Sciatic nerve (tissue), 2 donors: ENCODE data around the gene SUMO2. TPM values are rescaled to one million over a fixed set of nuclear protein-coding genes. Genes with fewer than 3 reads are reported as not detected.
"Not testable (repeated sequence)": the region's sequence is repeated elsewhere in the genome, so short reads cannot be mapped to it uniquely, and the experiment has no call there.

Source experiments
- ATAC-seq: fragments of 200-7000 bp; cut with Tn5 transposase; one replicate; pipeline ENCODE4 v1.9.1; 2020; ENCODE audit warnings: mild to moderate bottlenecking, moderate library complexity
- DNase-seq: peaks from one replicate; pipeline ENCODE4 v3.0.0-alpha.2; 2020; ENCODE audit warnings: low spot score
- intact Hi-C: fragments of 100-400 bp; cut with DNase I; formaldehyde crosslinking; loops from one replicate; pipeline ENCODE4 v1.14.2; 2022
- total RNA-seq: library from RNA; stranded (reverse); fragmentation: NEBNext Ultra II Directional; extraction: Animal tissue kit (Norgen Biotek cat#: 25700); gene quantifications from one replicate; pipeline ENCODE4 v1.2.1, GENCODE V29; 2021
- donor health status: DM: no; HTN: no; CAD: no.
- donor health status: DM: no; HTN: no; CAD: no.

SUMO2 gene
- total RNA-seq, 1 donor from 2014 or later, result 296 TPM

DNA sequence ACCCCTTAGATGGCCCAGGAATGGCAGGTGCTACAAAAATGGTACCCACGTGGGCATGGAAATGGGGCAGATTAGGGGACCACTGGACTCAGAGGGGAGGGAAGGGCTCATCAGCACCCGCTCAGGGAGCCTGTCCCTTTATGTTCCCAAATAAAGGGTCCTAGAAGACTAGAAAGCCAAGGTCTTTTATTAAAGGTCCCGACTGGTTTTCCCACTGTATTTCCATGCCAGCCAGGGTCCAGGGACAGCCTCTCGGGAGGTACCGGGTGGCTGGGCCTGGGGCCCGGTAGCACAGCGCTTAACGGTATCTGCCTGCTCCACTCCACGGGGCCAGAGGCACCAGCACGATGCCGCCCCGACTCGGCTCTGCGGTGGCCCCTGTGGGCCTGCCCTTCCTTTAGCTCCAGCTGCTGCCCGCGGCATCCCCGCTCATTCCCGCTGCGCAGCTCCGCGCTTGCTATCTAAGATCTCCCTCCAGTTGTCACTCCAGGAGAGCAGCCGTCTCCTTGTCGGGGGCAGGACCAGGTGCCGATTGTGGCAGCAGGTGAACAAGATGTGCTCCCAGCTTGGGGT lies 52.6 kb downstream of the SUMO2 start:
- intact Hi-C loops, result no loop called here
- ATAC-seq, result peak; percentile 27
- DNase-seq, result no peak

DNA sequence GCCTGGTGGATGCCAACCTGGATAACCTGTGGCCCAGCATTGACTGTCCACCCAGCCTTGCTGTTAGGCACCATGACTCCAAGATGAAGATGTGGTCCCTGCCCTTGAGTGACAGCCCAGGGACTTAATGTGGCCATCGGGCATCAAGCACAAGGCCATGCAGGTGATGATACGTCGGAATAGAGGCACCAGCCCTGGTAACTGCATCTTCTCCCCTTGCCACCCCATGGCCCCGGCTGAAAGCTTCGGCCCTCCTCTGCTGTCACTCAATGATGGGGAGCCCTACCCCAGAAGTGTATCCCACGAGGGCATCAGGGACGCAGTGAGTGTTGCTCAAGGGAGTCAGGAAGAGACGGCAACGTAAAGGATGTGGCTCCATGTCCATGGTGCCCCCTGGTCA lies 53.2 kb downstream of the SUMO2 start:
- DNase-seq (no peak), ATAC-seq (no peak)
- intact Hi-C loops, result no loop called here

DNA sequence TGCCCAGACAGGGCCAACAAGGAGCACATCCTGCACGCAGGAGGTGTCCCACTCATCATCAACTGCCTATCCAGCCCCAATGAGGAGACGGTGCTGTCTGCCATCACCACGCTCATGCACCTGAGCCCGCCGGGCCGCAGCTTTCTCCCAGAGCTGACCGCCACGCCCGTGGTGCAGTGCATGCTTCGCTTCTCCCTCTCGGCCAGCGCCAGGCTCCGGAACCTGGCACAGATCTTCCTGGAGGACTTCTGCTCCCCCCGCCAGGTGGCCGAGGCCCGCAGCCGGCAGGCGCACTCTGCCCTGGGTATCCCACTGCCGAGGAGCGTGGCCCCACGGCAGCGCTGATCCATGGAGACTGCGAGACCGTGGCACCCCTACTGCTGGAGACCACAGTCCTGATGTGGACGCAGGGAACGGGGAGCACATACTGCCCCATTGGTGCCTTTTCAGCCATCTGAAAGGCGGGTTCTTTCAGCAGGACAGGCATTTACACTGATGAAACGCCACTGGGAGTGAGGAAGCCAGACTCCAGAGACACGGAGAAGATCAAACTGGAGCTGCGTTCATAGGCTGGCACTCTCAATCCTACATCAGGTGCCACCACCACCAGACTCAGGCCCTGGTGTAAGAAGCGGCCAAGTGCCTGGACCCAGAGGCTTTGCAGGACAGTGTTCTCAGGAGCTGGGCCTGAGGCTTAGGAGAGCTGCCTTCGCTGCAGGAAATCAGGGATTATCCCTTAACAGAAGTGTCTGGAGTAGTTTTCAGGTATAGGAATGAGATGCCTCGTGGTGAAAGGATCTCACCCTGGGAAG lies 53.9 kb downstream of the SUMO2 start:
- intact Hi-C loops, result no loop called here
- DNase-seq (no peak), ATAC-seq (no peak)

DNA sequence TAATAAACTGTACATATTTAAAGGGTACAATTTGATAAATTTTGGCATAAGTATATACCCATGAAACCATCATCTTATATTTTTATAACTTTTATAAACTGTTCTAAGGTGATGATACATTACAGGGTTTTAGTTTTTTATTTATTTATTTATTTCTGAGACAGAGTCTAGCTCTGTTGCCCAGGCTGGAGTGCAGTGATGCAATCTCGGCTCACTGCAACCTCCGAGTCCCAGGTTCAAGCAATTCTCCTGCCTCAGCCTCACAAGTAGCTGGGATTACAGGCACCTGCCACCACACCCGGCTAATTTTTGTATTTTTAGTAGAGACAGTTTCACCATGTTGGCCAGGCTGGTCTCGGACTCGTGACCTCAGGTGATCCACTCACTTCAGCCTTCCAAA lies 54.8 kb downstream of the SUMO2 start:
- intact Hi-C loops, ATAC-seq, DNase-seq: not testable (repeated sequence)

DNA sequence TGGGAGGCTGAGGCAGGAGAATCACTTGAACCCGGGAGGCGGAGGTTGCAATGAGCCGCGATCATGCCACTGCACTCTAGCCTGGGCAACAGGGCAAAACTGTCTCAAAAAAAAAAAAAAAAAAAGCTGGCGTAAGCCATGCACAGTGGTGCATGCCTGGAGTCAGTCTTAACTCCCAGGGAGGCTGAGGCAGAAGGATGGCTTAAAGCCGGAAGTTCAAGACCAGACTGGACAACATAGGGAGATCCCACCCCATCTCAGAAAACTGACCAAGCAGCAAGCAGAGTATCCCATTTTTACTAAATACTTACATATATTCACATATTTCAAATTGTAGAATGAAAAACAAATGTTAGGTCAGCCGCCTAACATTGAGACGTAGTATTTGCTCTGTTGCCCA lies 55.8 kb downstream of the SUMO2 start:
- ATAC-seq, result no peak
- intact Hi-C loops, result no loop called here
- DNase-seq, result no peak

DNA sequence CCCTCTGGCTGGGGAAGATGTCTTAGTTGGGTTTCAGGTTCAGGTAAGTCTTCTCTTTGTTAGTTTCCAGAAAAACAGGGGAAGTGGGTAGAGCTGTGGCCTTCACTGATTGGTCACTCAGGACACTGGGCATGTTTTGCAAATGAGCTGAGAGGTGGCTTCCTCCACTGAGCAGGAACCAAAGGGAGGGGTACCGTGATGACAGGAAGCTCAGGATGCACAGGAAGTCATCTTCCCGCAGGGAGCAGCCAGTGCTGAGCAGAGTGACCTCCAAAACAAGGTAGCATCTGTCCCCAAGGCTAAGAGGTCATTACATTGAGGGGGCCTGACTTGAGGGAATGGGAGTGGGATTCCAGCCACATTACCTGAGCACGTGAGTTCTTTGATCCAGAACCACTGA lies 56.8 kb downstream of the SUMO2 start:
- ATAC-seq (no peak), DNase-seq (no peak)
- intact Hi-C loops, result no loop called here

DNA sequence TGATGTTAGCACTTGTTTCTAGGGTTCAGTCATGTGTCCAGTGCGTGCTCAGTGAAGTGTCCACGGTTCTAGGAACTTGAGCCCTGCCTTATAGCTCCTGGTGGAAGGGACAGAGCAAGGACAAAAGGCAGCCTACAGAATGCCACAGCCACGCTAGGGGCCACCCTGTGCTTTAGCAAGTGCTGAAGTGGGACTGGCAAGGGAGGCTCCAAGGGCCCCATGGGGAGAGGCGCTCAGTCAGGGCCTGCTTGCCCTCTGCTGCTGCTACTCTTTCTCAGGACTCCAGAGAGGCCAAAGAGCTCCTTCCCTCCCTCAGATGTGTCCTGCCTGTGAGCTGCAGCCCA lies 58.0 kb downstream of the SUMO2 start:
- no peak for DNase-seq
- intact Hi-C loops, result no loop called here
- ATAC-seq, result no peak

DNA sequence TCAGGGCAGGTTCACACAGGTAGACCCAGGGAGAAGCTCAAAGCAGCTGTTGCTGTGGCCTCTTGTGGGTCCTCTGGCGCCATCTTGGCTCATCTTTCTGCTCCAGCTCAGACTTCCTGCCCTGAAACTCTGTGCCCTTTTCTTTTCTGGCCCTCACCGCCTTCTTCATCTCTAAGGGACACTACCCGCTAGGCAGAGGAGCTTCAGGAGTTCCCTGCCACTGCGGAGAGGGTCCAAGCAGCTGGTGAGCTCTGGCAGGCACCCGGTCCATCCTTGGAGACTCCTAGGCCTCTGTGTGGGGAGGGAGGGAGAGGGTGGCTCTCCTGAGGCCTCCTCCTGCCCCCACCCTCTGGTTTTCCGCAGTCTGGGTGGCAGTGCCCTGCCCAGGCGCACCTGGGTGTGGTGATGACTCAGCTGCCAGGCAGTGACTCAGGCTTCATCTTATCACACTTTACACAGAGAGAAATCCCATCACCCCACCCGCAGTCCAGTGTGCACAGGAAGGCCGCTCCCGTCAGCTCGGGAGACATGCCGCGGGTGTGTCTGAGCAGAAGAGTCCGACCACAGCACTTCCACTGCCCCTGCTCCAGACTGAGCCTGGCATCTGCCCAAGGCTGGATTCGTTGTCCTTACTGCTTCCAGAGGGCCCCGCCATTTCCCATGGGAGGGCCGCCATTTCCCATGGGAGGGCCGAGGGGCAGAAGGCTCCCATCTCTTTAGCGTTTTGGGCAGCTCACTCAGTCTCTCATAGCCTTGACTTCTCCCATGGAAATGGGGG lies 58.5 kb downstream of the SUMO2 start:
- DNase-seq (no peak), ATAC-seq (peak; percentile 57)
- intact Hi-C loops, result no loop called here

DNA sequence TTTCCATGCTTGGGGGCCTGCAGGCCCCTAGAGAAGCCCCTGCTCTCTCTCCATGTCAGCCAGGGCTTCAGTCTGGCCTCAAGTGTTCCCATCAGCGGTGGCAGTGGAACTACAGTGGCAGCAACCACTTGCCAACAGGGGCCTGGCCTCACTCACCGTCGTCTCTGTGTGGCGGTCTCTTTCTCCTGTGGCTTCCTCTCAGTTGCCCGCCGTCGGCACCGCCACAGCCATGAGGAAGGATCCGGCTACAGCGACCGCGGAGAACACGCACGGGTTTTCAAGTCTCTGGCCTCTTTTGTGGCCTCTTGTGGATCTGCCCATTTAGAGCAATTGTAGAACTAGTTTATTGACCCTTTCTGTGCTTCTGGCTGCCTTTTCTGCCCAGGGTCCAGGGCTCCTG lies 64.5 kb downstream of the SUMO2 start:
- intact Hi-C loops, result no loop called here
- no peak for ATAC-seq
- no peak for DNase-seq

DNA sequence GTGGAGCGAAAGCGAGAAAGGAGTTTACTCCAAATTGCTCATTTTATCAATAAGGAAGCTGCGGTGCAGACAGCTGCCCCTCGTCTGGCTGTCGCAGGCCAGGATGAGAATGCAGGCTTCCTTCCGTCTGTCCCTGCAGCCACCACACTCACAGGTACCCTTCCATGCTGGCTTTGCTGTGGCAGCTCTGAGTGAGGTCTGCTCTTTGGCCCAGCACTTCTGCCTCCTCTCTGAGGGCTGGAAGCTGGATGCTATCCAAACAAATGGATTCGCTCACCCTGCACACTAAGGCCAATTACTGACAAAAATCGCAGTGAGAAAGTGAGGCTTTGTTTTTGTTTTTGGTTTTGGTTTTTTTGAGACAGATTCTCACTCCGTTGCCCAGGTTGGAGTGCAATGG lies 66.0 kb downstream of the SUMO2 start:
- peak; percentile 43 for ATAC-seq
- no peak for DNase-seq
- intact Hi-C loops, result no loop called here

Other genes starting within 250 kb of the SUMO2 start
- not detected for gene OTOP3, start 247.1 kb downstream of the SUMO2 start, total RNA-seq
- 16.1 TPM for gene HID1, start 210.2 kb downstream of the SUMO2 start, total RNA-seq
- 11.5 TPM for gene CDR2L, start 195.3 kb downstream of the SUMO2 start, total RNA-seq
- gene MRPL58, start 170.3 kb downstream of the SUMO2 start, total RNA-seq, result 20.1 TPM
- gene ATP5PD, start 136.0 kb downstream of the SUMO2 start, total RNA-seq, result 147 TPM
- 37.5 TPM for gene KCTD2, start 135.7 kb downstream of the SUMO2 start, total RNA-seq
- 10.5 TPM for gene SLC16A5, start 95.0 kb downstream of the SUMO2 start, total RNA-seq
- 11.7 TPM for gene ARMC7, start 73.0 kb downstream of the SUMO2 start, total RNA-seq
- gene NT5C, start 51.2 kb downstream of the SUMO2 start, total RNA-seq, result 38.7 TPM
- gene JPT1, start 28.4 kb downstream of the SUMO2 start, total RNA-seq, result 20.3 TPM
- gene NUP85, start 22.7 kb upstream of the SUMO2 start, total RNA-seq, result 71.1 TPM
- gene GGA3, start 78.6 kb upstream of the SUMO2 start, total RNA-seq, result 75.0 TPM
- 21.8 TPM for gene MRPS7, start 78.9 kb upstream of the SUMO2 start, total RNA-seq
- gene MIF4GD, start 88.3 kb upstream of the SUMO2 start, total RNA-seq, result 26.2 TPM
- 22.5 TPM for gene SLC25A19, start 106.5 kb upstream of the SUMO2 start, total RNA-seq
- 90.4 TPM for gene GRB2, start 222.7 kb upstream of the SUMO2 start, total RNA-seq